GM12878 (cell line): ENCODE data around the gene GADD45A. TPM values are rescaled to one million over a fixed set of nuclear protein-coding genes. Genes with fewer than 3 reads are reported as not detected.

ENCODE experiments used
- ATAC-seq: fragments of 200-7000 bp; cut with Tn5 transposase; 3 replicates; pipeline ENCODE4 v1.9.1; 2020; ENCODE audit warnings: mild to moderate bottlenecking, moderate library complexity
- BruUV-seq: library from RNA; stranded (reverse); fragments of 400-500 nt; replicated peaks from 2 replicates; lab custom pipeline; 2021; lab: Mats Ljungman, UMichigan
- CTCF ChIA-PET: fragments of 300-600 bp; sonication (Branson Sonifier 250); formaldehyde crosslinking; extraction: SDS; loops from one replicate; lab custom pipeline; 2021; ENCODE audit warnings: inconsistent platforms; lab: Yijun Ruan, JAX
- POLR2A ChIA-PET: fragments of 350-600 bp; formaldehyde crosslinking; extraction: SDS; loops from one replicate; lab custom pipeline; 2021; ENCODE audit warnings: inconsistent platforms; lab: Charles Lee
- RAD21 ChIA-PET: fragments of 300-600 bp; sonication (Branson Sonifier 250); formaldehyde crosslinking; loops from one replicate; lab custom pipeline; 2023; ENCODE audit warnings: antibody characterized with exemption; ENCODE audit not compliant: unreplicated experiment; lab: Charles Lee
- SMC1A ChIA-PET: fragments of 300-600 bp; sonication (Branson Sonifier 250); formaldehyde crosslinking; loops from one replicate; lab custom pipeline; 2023; ENCODE audit not compliant: unreplicated experiment, uncharacterized antibody; lab: Charles Lee
- DNase-seq: peaks from one replicate; pipeline ENCODE4 v3.0.0-alpha.2; 2011; ENCODE audit warnings: low read depth, low spot score
- FAIRE-seq: peaks from 3 replicates; lab custom pipeline; 2011; peaks lifted over from hg19 to GRCh38; lab: Jason Lieb, UNC
- H2AFZ ChIP-seq: 2 replicates; pipeline ENCODE4 v1.6.0; 2011; ENCODE audit warnings: low read depth, low read length, control low read depth; ENCODE audit not compliant: control insufficient read depth
- H3K27ac ChIP-seq: 2 replicates; pipeline ENCODE4 v1.5.1; 2011; ENCODE audit warnings: control low read depth; ENCODE audit not compliant: control insufficient read depth, insufficient read depth
- H3K27me3 ChIP-seq, 2 experiments: replicated peaks in 1 of 2; 2 replicates each; pipeline versions ENCODE4 v1.6.0 to v1.6.1; 2011; ENCODE audit warnings: low read length in 1 of 2; ENCODE audit not compliant: control insufficient read depth in 2 of 2, insufficient read depth in 2 of 2
- H3K36me3 ChIP-seq, 2 experiments: 2 replicates each; pipeline ENCODE4 v1.5.1; 2011; ENCODE audit warnings: low read length in 1 of 2; ENCODE audit not compliant: control insufficient read depth in 2 of 2, insufficient read depth in 2 of 2
- H3K4me1 ChIP-seq: 2 replicates; pipeline ENCODE4 v1.6.1; 2011; ENCODE audit warnings: mild to moderate bottlenecking, low read length, moderate library complexity, mixed read lengths; ENCODE audit not compliant: control insufficient read depth, insufficient read depth
- H3K4me2 ChIP-seq: 2 replicates; pipeline ENCODE4 v1.6.0; 2011; ENCODE audit warnings: control low read depth; ENCODE audit not compliant: control insufficient read depth, insufficient read depth
- H3K4me3 ChIP-seq: fragments of 200-600 bp; sonication (generic); 2 replicates; pipeline ENCODE4 v1.5.1; 2016
- H3K79me2 ChIP-seq: 2 replicates; pipeline ENCODE4 v1.6.0; 2011; ENCODE audit warnings: low read length; ENCODE audit not compliant: control insufficient read depth, insufficient read depth
- H3K9ac ChIP-seq: 2 replicates; pipeline ENCODE4 v1.8.0; 2011; ENCODE audit warnings: low read length, control low read depth, mixed read lengths; ENCODE audit not compliant: control insufficient read depth, insufficient read depth
- H3K9me3 ChIP-seq: replicated peaks from 3 replicates; pipeline ENCODE4 v1.5.1; 2011; ENCODE audit warnings: mild to moderate bottlenecking, low read length; ENCODE audit not compliant: control insufficient read depth, insufficient read depth
- H4K20me1 ChIP-seq: 2 replicates; pipeline ENCODE4 v1.6.0; 2011; ENCODE audit not compliant: control insufficient read depth, insufficient read depth
- ATF7 ChIP-seq: fragments of 450-650 bp; IDR thresholded peaks from 2 replicates; pipeline ENCODE4 v1.6.1; 2016; ENCODE audit warnings: low read depth, mild to moderate bottlenecking
- CREM ChIP-seq: IDR thresholded peaks from 2 replicates; pipeline ENCODE4 v1.6.1; 2014; ENCODE audit warnings: antibody characterized with exemption, low read depth
- DPF2 ChIP-seq: fragments of 450-650 bp; IDR thresholded peaks from 2 replicates; pipeline ENCODE4 v1.6.1; 2017; ENCODE audit warnings: mild to moderate bottlenecking
- EP300 ChIP-seq, 2 experiments: fragments of 150-350 bp in 1 of 2; IDR thresholded peaks; 2 replicates each; pipeline ENCODE4 v1.6.1; 2011 to 2012; ENCODE audit warnings: low read depth in 2 of 2, low read length in 2 of 2, borderline replicate concordance in 1 of 2, improper control_type of control experiment in 1 of 2, inconsistent platforms in 1 of 2; ENCODE audit not compliant: control insufficient read depth in 1 of 2
- HCFC1 ChIP-seq: fragments of 150-350 bp; IDR thresholded peaks from 2 replicates; pipeline ENCODE4 v1.6.1; 2014; ENCODE audit warnings: low read length
- JUNB ChIP-seq: IDR thresholded peaks from 2 replicates; pipeline ENCODE4 v1.6.1; 2016; ENCODE audit warnings: antibody characterized with exemption, mild to moderate bottlenecking
- MXI1 ChIP-seq: fragments of 150-350 bp; IDR thresholded peaks from 2 replicates; pipeline ENCODE4 v1.6.1; 2011; ENCODE audit warnings: low read depth, mild to moderate bottlenecking, inconsistent platforms, low read length, improper control_type of control experiment
- NFIC ChIP-seq: IDR thresholded peaks from 2 replicates; pipeline ENCODE4 v1.6.1; 2012; ENCODE audit warnings: low read depth, mild to moderate bottlenecking, inconsistent platforms, low read length, moderate library complexity
- SREBF2 ChIP-seq: IDR thresholded peaks from 2 replicates; pipeline ENCODE4 v1.6.1; 2012; ENCODE audit warnings: mild to moderate bottlenecking, low read length
- TCF7 ChIP-seq: IDR thresholded peaks from 2 replicates; pipeline ENCODE4 v1.6.1; 2014; ENCODE audit warnings: antibody characterized with exemption, borderline replicate concordance
- WGBS: methylation state at CpG from one replicate; pipeline ENCODE4 v1.1.6; 2016; ENCODE audit warnings: low lambda C conversion rate; ENCODE audit not compliant: insufficient replicate concordance, insufficient coverage; ENCODE audit errors: missing lambda C conversion rate; 5-methylcytosine and 5-hydroxymethylcytosine counted together
- in situ Hi-C: fragments of 300-500 bp; cut with MboI; formaldehyde crosslinking; loops from 9 replicates; pipeline ENCODE4 v1.14.3; 2018; ENCODE audit warnings: mixed read lengths
- intact Hi-C: fragments of 100-400 bp; cut with micrococcal nuclease; formaldehyde crosslinking; loops from one replicate; pipeline ENCODE4 v1.14.2; 2022; ENCODE audit not compliant: unreplicated experiment
- polyA plus RNA-seq, 11 experiments: library from polyadenylated mRNA; depleted of rRNA in 4 of 11; unstranded in 6 of 11; stranded (reverse) in 5 of 11; fragments of >200 nt; fragmentation: Nextera tagmentation in 4 of 11; fragmentation: Illumina TruSeq in 1 of 11; extraction: Ambion mirVana in 4 of 11; extraction: Trizol in 1 of 11; gene quantifications; 1 replicate in 1 of 11; 2 replicates in 10 of 11; pipeline versions ENCODE4 v1.2.1 to v1.2.3, GENCODE V29; 2011 to 2016; ENCODE audit warnings: inconsistent platforms in 2 of 11, missing spikeins in 2 of 11, low read depth in 1 of 11
- total RNA-seq, 4 experiments: library from RNA; depleted of rRNA in 3 of 4; stranded (reverse); fragments of >200 nt in 3 of 4; fragmentation: Illumina TruSeq in 1 of 4; extraction: Trizol in 1 of 4; gene quantifications; 2 replicates each; pipeline versions ENCODE4 v1.2.1 to v1.2.3, GENCODE V29; 2013 to 2021
- TF ChIP-seq, protein P1 (sequence below): fragments of 450-650 bp; IDR thresholded peaks from 2 replicates; pipeline ENCODE4 v1.6.1; 2017; ENCODE audit warnings: antibody characterized with exemption, mild to moderate bottlenecking, moderate library complexity
- TF ChIP-seq, protein P2 (sequence below): fragments of 450-650 bp; IDR thresholded peaks from 2 replicates; pipeline ENCODE4 v1.6.1; 2017; ENCODE audit warnings: mild to moderate bottlenecking
- TF ChIP-seq, protein P3 (sequence below): fragments of 450-650 bp; IDR thresholded peaks from 2 replicates; pipeline ENCODE4 v1.6.1; 2017; ENCODE audit warnings: mild to moderate bottlenecking, moderate library complexity

The GADD45A gene
- total and polyA plus RNA-seq, 10 of the 15 experiments (the other 5 are each of a cell fraction or from before 2014, with no cell fraction given) = 4.7 to 48.9 (median 18.5) TPM

DNA sequence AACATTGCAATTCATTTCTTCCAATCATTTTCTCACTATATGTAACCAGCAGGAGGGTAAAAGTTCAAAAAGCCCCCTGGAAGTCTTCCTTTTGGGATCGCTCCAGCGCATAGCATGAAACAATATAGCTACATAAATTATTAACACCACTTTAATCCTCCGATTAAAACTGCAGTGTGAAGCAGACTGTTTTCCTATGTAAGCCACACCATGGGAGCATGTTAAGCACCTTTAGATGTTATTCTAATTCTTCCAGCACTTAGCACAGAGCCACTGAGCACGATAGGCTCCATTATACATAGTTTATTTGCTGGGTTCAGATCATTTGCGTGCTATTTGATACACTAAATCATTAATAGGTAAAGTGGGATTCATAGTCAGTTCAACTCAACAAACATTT, 18.4 kb upstream of the GADD45A start (continued):
- TF ChIP-seq NFIC (no peak), DPF2 (no peak), SREBF2 (no peak), MXI1 (no peak), JUNB (no peak), HCFC1 (no peak), CREM (no peak), EP300 (IDR thresholded peaks at IDR 0.05; ENCODE audit: borderline replicate concordance in 1 of 2, control insufficient read depth in 1 of 2, low read depth in 2 of 2, low read length in 2 of 2) (no peak)
- TF ChIP-seq, protein P1, sequence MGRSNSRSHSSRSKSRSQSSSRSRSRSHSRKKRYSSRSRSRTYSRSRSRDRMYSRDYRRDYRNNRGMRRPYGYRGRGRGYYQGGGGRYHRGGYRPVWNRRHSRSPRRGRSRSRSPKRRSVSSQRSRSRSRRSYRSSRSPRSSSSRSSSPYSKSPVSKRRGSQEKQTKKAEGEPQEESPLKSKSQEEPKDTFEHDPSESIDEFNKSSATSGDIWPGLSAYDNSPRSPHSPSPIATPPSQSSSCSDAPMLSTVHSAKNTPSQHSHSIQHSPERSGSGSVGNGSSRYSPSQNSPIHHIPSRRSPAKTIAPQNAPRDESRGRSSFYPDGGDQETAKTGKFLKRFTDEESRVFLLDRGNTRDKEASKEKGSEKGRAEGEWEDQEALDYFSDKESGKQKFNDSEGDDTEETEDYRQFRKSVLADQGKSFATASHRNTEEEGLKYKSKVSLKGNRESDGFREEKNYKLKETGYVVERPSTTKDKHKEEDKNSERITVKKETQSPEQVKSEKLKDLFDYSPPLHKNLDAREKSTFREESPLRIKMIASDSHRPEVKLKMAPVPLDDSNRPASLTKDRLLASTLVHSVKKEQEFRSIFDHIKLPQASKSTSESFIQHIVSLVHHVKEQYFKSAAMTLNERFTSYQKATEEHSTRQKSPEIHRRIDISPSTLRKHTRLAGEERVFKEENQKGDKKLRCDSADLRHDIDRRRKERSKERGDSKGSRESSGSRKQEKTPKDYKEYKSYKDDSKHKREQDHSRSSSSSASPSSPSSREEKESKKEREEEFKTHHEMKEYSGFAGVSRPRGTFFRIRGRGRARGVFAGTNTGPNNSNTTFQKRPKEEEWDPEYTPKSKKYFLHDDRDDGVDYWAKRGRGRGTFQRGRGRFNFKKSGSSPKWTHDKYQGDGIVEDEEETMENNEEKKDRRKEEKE = no peak

DNA sequence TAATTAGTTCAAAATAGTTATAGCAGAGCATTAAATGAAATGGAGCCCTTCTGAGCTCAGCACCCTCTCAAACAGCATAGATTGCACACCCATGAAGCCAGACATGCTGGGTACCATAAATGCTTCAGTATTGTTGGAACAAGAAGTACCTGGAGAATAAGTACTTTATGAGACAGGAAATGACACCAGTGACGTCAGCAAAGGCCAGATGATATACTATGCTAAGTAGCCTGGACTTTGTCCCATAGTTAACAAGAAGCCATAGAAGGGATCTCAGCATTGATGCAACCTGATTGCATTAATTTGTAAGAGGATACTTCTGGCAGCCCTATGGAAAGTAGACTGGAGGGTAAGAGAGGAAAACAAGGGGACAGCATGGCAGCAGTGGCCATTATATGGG, 16.3 kb upstream of the GADD45A start:
- no peak overlapping the region for H3K4me3 ChIP-seq
- FAIRE-seq = no peak
- BruUV-seq = no TSS peak
- H3K9me3 ChIP-seq = no peaks in the 10 kb centered on the region
- POLR2A ChIA-PET = no interaction called here
- no peak for DNase-seq
- H3K9ac ChIP-seq = no peak overlapping the region
- H2AFZ ChIP-seq = no peak overlapping the region
- no peak overlapping the region for H3K4me2 ChIP-seq
- TF ChIP-seq, protein P2, sequence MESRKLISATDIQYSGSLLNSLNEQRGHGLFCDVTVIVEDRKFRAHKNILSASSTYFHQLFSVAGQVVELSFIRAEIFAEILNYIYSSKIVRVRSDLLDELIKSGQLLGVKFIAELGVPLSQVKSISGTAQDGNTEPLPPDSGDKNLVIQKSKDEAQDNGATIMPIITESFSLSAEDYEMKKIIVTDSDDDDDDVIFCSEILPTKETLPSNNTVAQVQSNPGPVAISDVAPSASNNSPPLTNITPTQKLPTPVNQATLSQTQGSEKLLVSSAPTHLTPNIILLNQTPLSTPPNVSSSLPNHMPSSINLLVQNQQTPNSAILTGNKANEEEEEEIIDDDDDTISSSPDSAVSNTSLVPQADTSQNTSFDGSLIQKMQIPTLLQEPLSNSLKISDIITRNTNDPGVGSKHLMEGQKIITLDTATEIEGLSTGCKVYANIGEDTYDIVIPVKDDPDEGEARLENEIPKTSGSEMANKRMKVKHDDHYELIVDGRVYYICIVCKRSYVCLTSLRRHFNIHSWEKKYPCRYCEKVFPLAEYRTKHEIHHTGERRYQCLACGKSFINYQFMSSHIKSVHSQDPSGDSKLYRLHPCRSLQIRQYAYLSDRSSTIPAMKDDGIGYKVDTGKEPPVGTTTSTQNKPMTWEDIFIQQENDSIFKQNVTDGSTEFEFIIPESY = no peak
- TF ChIP-seq, protein P3, sequence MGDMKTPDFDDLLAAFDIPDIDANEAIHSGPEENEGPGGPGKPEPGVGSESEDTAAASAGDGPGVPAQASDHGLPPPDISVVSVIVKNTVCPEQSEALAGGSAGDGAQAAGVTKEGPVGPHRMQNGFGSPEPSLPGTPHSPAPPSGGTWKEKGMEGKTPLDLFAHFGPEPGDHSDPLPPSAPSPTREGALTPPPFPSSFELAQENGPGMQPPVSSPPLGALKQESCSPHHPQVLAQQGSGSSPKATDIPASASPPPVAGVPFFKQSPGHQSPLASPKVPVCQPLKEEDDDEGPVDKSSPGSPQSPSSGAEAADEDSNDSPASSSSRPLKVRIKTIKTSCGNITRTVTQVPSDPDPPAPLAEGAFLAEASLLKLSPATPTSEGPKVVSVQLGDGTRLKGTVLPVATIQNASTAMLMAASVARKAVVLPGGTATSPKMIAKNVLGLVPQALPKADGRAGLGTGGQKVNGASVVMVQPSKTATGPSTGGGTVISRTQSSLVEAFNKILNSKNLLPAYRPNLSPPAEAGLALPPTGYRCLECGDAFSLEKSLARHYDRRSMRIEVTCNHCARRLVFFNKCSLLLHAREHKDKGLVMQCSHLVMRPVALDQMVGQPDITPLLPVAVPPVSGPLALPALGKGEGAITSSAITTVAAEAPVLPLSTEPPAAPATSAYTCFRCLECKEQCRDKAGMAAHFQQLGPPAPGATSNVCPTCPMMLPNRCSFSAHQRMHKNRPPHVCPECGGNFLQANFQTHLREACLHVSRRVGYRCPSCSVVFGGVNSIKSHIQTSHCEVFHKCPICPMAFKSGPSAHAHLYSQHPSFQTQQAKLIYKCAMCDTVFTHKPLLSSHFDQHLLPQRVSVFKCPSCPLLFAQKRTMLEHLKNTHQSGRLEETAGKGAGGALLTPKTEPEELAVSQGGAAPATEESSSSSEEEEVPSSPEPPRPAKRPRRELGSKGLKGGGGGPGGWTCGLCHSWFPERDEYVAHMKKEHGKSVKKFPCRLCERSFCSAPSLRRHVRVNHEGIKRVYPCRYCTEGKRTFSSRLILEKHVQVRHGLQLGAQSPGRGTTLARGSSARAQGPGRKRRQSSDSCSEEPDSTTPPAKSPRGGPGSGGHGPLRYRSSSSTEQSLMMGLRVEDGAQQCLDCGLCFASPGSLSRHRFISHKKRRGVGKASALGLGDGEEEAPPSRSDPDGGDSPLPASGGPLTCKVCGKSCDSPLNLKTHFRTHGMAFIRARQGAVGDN = no peak
- TF ChIP-seq TCF7 (no peak), ATF7 (peak; percentile 54)
- TF ChIP-seq, all 136 proteins: peak for 1
- SMC1A ChIA-PET = interaction anchor here (1.1 to 1.5 kb wide), 2 partner anchors 16 to 92 kb away, joined by 3 to 4 read pairs; partner anchors contain the start of gene GADD45A
- intact Hi-C loops = no loop called here
- Histone ChIP-seq H3K27ac (no peak overlapping the region), H3K27me3 (no peaks in the 10 kb centered on the region), H3K79me2 (no peaks in the 10 kb centered on the region), H3K36me3 (no peaks in the 10 kb centered on the region), H3K4me1 (no peaks in the 10 kb centered on the region), H4K20me1 (no peaks in the 10 kb centered on the region)
- RAD21 ChIA-PET = no interaction called here
- WGBS = 0% methylated on average over 1 of the region's 1 CpG
- ATAC-seq = peak; percentile 62
- in situ Hi-C loops = no loop called here
- CTCF ChIA-PET = interaction anchor here (1.3 kb wide), 1 partner anchor 10 kb away, joined by 3 read pairs; no protein-coding TSS in a partner anchor
